ENCODE data around the gene PIRT.

DNA sequence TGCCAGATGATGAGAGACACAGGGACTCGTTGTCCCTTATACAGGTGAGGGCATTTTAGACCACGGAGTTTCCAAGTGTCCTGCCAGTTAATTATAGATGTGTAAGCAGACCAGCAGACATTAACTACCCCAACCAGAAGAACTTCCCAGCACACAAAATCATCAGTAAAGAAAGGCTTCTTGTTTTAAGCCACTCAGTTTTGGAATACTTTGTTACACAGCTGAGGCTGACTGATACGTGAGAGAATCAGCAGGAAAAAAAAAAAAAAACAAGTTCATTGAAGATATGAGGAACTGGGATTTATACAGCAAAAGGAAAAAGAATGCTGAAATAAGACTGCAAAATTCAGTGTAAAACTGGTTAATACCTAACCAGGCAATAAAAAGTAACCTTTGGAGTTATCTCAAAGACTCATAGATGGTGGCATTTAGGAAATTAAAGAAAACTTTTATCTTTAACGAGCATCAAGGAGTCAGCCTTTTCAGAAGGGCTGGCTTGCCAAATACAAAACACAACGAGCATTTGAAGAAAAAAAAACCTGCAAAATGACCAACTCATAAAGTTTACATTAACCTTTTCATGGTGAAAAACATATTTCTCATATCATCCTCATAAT, 62.0 kb downstream of the PIRT start:
- TF ChIP-seq CTCF (IDR thresholded peaks at IDR 0.05) (no peak), POLR2A (IDR thresholded peaks at IDR 0.05) (no peak)
